SH-SY5Y (cell line): ENCODE data around the gene HOXD9.

Experiments
- GATA2 ChIP-seq: IDR thresholded peaks from 2 replicates; pipeline ENCODE4 v1.6.1; 2011; ENCODE audit warnings: mild to moderate bottlenecking, low read depth, low read length
- GATA3 ChIP-seq: IDR thresholded peaks from 2 replicates; pipeline ENCODE4 v1.6.1; 2011; ENCODE audit warnings: low read depth, mild to moderate bottlenecking, low read length, moderate library complexity

GRCh38 chr2:176164201-176164600, 41.7 kb downstream of the HOXD9 start:
- no peak for TF ChIP-seq GATA3
- TF ChIP-seq GATA2: no peak
